ENCODE data around the gene GPS1.

DNA sequence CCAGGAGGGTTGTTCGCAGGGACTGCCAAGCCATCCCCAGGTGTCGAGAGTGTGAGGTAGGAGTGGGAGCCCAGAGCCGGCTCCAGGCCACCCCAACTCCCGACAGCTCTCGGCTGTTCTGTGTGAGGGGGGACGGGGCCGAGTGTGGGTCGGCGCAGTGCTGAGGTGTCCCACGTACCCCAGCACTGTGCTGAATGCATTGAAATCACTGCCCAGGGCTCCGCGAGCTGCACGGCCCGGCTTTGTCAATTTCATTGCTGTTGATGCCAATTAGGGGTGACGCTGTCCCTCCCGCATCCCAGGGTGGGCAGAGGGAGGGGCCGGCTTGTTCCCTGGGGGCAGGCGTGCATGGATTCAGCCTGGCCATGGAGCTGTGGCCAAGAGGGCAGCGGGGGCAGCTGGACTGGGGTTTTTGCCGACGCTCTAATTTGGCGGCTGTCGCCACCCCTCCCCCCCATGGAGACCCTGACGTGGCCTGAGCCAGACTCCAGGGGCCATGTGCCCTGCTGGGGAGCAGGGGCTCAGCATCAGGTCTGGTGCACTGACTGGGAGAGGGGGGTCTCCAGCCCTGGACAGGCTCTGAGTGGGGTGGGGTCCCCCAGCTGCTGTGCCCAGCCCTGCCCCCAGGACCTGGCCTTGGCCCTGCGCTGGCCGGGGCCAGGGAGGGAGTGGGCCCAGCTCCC is 43.3 kb upstream of the GPS1 start:
- TF ChIP-seq, protein P1, sequence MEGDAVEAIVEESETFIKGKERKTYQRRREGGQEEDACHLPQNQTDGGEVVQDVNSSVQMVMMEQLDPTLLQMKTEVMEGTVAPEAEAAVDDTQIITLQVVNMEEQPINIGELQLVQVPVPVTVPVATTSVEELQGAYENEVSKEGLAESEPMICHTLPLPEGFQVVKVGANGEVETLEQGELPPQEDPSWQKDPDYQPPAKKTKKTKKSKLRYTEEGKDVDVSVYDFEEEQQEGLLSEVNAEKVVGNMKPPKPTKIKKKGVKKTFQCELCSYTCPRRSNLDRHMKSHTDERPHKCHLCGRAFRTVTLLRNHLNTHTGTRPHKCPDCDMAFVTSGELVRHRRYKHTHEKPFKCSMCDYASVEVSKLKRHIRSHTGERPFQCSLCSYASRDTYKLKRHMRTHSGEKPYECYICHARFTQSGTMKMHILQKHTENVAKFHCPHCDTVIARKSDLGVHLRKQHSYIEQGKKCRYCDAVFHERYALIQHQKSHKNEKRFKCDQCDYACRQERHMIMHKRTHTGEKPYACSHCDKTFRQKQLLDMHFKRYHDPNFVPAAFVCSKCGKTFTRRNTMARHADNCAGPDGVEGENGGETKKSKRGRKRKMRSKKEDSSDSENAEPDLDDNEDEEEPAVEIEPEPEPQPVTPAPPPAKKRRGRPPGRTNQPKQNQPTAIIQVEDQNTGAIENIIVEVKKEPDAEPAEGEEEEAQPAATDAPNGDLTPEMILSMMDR (IDR thresholded peaks at IDR 0.05), result no peak
- no peak for TF ChIP-seq POLR2A (IDR thresholded peaks at IDR 0.05)

All from vagina (tissue), 2 donors.